Measurements from ENCODE around the gene VTI1B.
"Not testable (repeated sequence)": the region's sequence is repeated elsewhere in the genome, so short reads cannot be mapped to it uniquely, and the experiment has no call there.

VTI1B gene

GRCh38 chr14:67630186-67630585, 44.2 kb downstream of the VTI1B start:
- TF ChIP-seq PPARA (CRISPR knock-in tag; IDR thresholded peaks at IDR 0.05; ENCODE audit: borderline replicate concordance) (no peak), ISL1 (CRISPR knock-in tag; IDR thresholded peaks at IDR 0.05) (no peak), ZFP3 (CRISPR knock-in tag; IDR thresholded peaks at IDR 0.05) (no peak), TOX (CRISPR knock-in tag; IDR thresholded peaks at IDR 0.05; ENCODE audit: borderline replicate concordance) (no peak), OSR1 (CRISPR knock-in tag; IDR thresholded peaks at IDR 0.05) (no peak), CREB5 (CRISPR knock-in tag; IDR thresholded peaks at IDR 0.05; ENCODE audit: low read depth) (no peak), PATZ1 (CRISPR knock-in tag; IDR thresholded peaks at IDR 0.05; ENCODE audit: borderline replicate concordance) (no peak), TSHZ2 (CRISPR knock-in tag; IDR thresholded peaks at IDR 0.05) (no peak), GLIS3 (CRISPR knock-in tag; IDR thresholded peaks at IDR 0.05) (no peak)
- ATAC-seq, result no peak

GRCh38 chr14:67627519-67627918, 46.9 kb downstream of the VTI1B start:
- TF ChIP-seq PPARA (CRISPR knock-in tag; IDR thresholded peaks at IDR 0.05; ENCODE audit: borderline replicate concordance), result no peak
- ATAC-seq, result no peak

- ATAC-seq, result not testable (repeated sequence)
These were observed 48.3 kb downstream of the VTI1B start for GRCh38 chr14:67626131-67626530.

GRCh38 chr14:67623114-67623513, 51.3 kb downstream of the VTI1B start:
- ATAC-seq, result no peak
- TF ChIP-seq TSHZ2 (CRISPR knock-in tag; IDR thresholded peaks at IDR 0.05) (no peak), ESRRG (CRISPR knock-in tag; IDR thresholded peaks at IDR 0.05) (no peak), PPARA (CRISPR knock-in tag; IDR thresholded peaks at IDR 0.05; ENCODE audit: borderline replicate concordance) (no peak), ZFP30 (CRISPR knock-in tag; IDR thresholded peaks at IDR 0.05) (no peak), RARB (CRISPR knock-in tag; IDR thresholded peaks at IDR 0.05) (no peak), ZNF8 (CRISPR knock-in tag; IDR thresholded peaks at IDR 0.05) (no peak), GLIS3 (CRISPR knock-in tag; IDR thresholded peaks at IDR 0.05) (no peak), CREB5 (CRISPR knock-in tag; IDR thresholded peaks at IDR 0.05; ENCODE audit: low read depth) (no peak), OSR1 (CRISPR knock-in tag; IDR thresholded peaks at IDR 0.05) (no peak), ARNTL (CRISPR knock-in tag; IDR thresholded peaks at IDR 0.05; ENCODE audit: borderline replicate concordance, low read depth) (no peak), BACH2 (CRISPR knock-in tag; IDR thresholded peaks at IDR 0.05; ENCODE audit: borderline replicate concordance) (no peak), ZFP3 (CRISPR knock-in tag; IDR thresholded peaks at IDR 0.05) (no peak)

GRCh38 chr14:67622675-67623074, 51.8 kb downstream of the VTI1B start:
- TF ChIP-seq SNAI2 (CRISPR knock-in tag; IDR thresholded peaks at IDR 0.05) (no peak), PPARA (CRISPR knock-in tag; IDR thresholded peaks at IDR 0.05; ENCODE audit: borderline replicate concordance) (no peak), CSDC2 (CRISPR knock-in tag; IDR thresholded peaks at IDR 0.05) (no peak), BACH2 (CRISPR knock-in tag; IDR thresholded peaks at IDR 0.05; ENCODE audit: borderline replicate concordance) (no peak), ZNF70 (CRISPR knock-in tag; IDR thresholded peaks at IDR 0.05) (no peak), ZNF565 (CRISPR knock-in tag; conservative IDR thresholded peaks at IDR 0.05; ENCODE audit: low read depth) (no peak), PATZ1 (CRISPR knock-in tag; IDR thresholded peaks at IDR 0.05; ENCODE audit: borderline replicate concordance) (no peak)
- peak; percentile 7 for ATAC-seq

All from SK-N-SH treated with all-trans-retinoic acid at 6 μM for 48 hours (cell line).